ENCODE data around the gene ZNF264.

DNA sequence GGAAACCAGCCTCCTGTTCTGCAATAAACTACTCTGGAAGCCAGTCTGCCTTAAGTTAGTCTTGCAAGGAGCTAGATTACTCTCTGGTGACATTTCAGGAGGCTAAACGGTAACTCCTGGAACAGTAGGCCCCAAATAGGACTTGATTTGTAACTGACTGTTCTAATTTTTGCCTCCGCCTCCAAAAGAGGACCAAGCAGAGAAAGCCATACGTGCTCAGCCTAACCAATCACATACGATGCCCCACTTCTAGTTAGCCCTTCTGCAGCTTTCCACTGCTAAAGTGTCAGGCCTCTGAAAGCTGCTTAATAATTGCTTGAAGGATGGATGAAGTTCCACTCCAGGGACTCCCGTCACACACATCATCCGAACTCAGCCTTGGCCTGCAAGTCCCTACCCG is 49.9 kb downstream of the ZNF264 start:
- TF ChIP-seq, protein P1, sequence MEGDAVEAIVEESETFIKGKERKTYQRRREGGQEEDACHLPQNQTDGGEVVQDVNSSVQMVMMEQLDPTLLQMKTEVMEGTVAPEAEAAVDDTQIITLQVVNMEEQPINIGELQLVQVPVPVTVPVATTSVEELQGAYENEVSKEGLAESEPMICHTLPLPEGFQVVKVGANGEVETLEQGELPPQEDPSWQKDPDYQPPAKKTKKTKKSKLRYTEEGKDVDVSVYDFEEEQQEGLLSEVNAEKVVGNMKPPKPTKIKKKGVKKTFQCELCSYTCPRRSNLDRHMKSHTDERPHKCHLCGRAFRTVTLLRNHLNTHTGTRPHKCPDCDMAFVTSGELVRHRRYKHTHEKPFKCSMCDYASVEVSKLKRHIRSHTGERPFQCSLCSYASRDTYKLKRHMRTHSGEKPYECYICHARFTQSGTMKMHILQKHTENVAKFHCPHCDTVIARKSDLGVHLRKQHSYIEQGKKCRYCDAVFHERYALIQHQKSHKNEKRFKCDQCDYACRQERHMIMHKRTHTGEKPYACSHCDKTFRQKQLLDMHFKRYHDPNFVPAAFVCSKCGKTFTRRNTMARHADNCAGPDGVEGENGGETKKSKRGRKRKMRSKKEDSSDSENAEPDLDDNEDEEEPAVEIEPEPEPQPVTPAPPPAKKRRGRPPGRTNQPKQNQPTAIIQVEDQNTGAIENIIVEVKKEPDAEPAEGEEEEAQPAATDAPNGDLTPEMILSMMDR (IDR thresholded peaks at IDR 0.05) = no peak
- TF ChIP-seq POLR2A (IDR thresholded peaks at IDR 0.05) (no peak), EP300 (IDR thresholded peaks at IDR 0.05) (no peak)

Data from ovary (tissue), 3 donors.